ENCODE results near the gene MSGN1.

MSGN1 gene

DNA sequence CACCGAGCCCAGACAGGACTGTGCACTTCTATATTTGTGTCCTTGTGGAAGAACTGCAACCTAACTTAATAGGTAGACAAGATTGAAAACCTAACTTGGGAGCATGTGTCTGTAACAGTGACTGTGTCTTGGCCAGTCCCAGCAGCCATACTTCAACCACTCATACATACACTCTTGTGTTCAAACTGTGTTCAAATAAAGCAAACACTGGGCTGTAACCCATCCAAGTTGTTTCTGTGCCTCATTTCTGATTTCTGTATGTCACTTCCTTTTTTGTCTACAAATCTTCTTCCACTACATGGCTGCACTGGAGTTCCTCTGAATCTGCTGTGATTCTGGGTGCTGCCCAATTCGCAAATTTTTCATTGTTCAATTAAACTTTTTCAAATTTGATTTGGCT lies 31.0 kb downstream of the MSGN1 start:
- no peak for DNase-seq (ENCODE audit: low spot score)

DNA sequence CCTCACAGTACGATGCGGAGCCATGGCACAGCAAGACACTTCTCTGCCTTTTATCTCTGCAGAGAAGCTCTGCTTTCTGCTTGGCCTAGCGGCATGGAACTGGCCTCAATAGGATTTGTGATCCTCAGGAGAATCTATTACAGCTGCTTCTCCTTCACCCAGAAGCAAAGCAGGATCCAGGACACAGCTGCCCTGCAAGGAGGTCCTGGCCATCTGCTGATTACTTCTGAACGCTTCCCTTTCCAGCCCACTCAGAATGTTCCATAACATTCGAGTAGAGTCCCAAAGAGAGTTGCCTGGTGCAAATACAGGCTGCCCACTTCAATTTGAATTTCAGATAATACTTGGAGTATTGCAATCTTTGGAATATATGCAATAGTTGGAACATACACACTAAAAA lies 33.0 kb downstream of the MSGN1 start:
- no peak for DNase-seq (ENCODE audit: low spot score)

GRCh38 chr2:17850151-17850550 lies 33.9 kb downstream of the MSGN1 start:
- no peak for DNase-seq (ENCODE audit: low spot score)

GRCh38 chr2:17851731-17852585 lies 35.7 kb downstream of the MSGN1 start:
- DNase-seq (ENCODE audit: low spot score), result peak; percentile 74

- no peak for DNase-seq (ENCODE audit: low spot score)
Measured at GRCh38 chr2:17853799-17854198, 37.5 kb downstream of the MSGN1 start.

GRCh38 chr2:17857021-17857420 lies 40.8 kb downstream of the MSGN1 start:
- peak; percentile 61 for DNase-seq (ENCODE audit: low spot score)

- no peak for DNase-seq (ENCODE audit: low spot score)
Measured at GRCh38 chr2:17858064-17858463, 41.8 kb downstream of the MSGN1 start.

- no peak for DNase-seq (ENCODE audit: low spot score)
Measured at GRCh38 chr2:17863539-17863938, 47.3 kb downstream of the MSGN1 start.

- no peak for DNase-seq (ENCODE audit: low spot score)
Measured at GRCh38 chr2:17864676-17865075, 48.4 kb downstream of the MSGN1 start.

DNA sequence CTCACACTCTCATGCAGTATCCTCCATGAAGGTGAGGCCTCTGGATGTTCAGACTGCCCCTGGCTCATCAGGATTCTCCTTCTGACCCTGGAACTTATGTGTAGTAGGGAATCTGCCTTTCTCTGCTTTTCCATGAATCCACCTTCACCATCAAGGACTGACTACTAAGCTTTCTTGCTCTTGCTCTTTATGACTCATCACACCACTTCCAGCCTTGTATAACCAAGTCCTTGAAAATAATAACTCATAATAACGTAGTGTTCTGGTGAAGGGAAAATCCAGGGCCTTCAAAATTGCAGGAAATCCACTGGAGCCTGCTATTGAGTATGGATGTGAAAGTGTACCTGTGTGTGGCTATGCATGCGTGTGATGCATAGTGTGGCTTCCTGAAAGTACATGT lies 50.9 kb downstream of the MSGN1 start:
- DNase-seq (ENCODE audit: low spot score), result no peak

Data from Ammon's horn (tissue), 1 donor.